ENCODE measurements around the gene CDH6.

The CDH6 gene

DNA sequence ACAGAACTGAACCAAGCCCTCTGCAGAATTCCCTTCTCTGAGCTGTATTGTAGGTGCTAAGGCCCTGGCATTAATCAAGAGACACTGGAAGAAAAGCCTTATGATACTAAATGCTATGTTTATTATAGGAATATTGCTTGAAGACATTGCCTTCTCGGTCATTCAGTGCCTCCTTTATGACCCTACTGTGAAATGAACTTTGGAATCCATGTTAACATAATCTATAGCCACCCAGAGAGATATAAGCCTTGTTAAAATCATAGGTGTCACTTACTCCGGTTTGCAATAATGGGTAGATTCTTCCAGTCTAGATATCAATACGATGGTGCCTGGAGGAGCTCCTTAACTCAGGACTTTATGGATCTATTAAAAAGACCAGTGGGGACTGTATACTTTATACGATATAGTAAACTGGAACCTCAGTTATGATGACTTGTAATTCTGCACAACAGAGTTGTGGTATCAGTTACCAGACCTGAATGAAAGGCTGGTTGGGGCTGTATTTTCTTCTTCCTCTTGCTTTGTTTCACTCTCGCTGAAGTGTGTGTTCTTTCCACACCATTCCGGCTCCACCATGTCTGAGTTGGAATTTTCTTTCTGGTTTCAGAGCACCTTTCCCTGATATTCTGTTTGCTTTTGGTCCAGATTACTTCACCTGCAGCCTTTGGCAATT is 183.9 kb downstream of the CDH6 start:
- Mint-ChIP-seq H3K27ac (ENCODE audit: low read depth) (no peak overlapping the region), H3K9me3 (no peaks in the 10 kb centered on the region), H3K4me3 (no peak overlapping the region), H3K27me3 (peaks cover 15% of the 10 kb centered on the region), H3K4me1 (no peaks in the 10 kb centered on the region), H3K36me3 (ENCODE audit: insufficient read depth) (no peaks in the 10 kb centered on the region)
- no peak for DNase-seq (ENCODE audit: low spot score in 2 of 2)
- ATAC-seq (replicated peaks; ENCODE audit: extremely low read depth, poor library complexity, severe bottlenecking): no peak

DNA sequence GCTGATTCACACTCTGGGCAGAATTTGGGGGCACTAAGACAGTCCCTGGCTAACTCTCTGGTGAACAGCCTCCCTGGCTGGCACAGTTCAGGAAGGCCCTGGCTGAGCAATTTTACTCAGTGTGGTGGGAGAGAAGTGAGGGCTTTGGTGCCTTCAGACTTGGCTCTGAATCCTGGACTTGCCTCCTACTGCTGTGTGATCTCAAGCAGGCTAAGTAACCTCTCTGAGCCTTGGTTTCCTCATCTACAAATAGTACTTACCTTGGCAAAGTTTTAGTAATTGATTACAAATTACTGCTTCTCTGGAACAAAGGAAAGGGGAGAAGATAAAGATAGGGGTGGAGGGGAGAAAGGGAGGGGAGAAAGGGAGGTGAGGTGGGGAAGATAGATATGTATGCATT is 184.7 kb downstream of the CDH6 start:
- H3K27ac Mint-ChIP-seq (ENCODE audit: low read depth): no peak overlapping the region
- no peak for DNase-seq (ENCODE audit: low spot score in 2 of 2)
- H3K27me3 Mint-ChIP-seq: peaks cover 22% of the 10 kb centered on the region
- no peaks in the 10 kb centered on the region for H3K4me1 Mint-ChIP-seq
- no peaks in the 10 kb centered on the region for H3K36me3 Mint-ChIP-seq (ENCODE audit: insufficient read depth)
- no peak for ATAC-seq (replicated peaks; ENCODE audit: extremely low read depth, poor library complexity, severe bottlenecking)
- H3K4me3 Mint-ChIP-seq: no peak overlapping the region
- no peaks in the 10 kb centered on the region for H3K9me3 Mint-ChIP-seq
